Testis (tissue), 2 donors: Measurements from ENCODE around the gene ZNF423.

Experiments used
- CTCF ChIP-seq, 3 experiments: fragments of 450-650 bp in 2 of 3; fragments of 200-600 bp in 1 of 3; sonication (generic) in 1 of 3; IDR thresholded peaks; one replicate each; pipeline ENCODE4 v1.5.1; 2016 to 2019; ENCODE audit warnings: antibody characterized with exemption in 3 of 3, mild to moderate bottlenecking in 2 of 3, moderate library complexity in 1 of 3
- POLR2A ChIP-seq: fragments of 450-650 bp; IDR thresholded peaks from one replicate; pipeline ENCODE4 v1.6.1; 2017; ENCODE audit warnings: antibody characterized with exemption, mild to moderate bottlenecking, moderate library complexity

- no peak for TF ChIP-seq POLR2A
- TF ChIP-seq CTCF (IDR thresholded peaks at IDR 0.05): no peak
Observed at GRCh38 chr16:49733313-49734009, 122.5 kb downstream of the ZNF423 start.
